OCI-LY3 (cell line): ENCODE measurements around the gene TMEM119.

ENCODE experiments used
- H2AFZ ChIP-seq: fragments of 200-600, 300-600 bp; shearing (Covaris generic); 2 replicates; pipeline ENCODE4 v1.6.0; 2014; ENCODE audit warnings: antibody characterized with exemption, low read depth, low read length
- H3K27ac ChIP-seq: fragments of 200-600, 300-600 bp; sonication (generic); 2 replicates; pipeline ENCODE4 v1.5.1; 2014; ENCODE audit warnings: mild to moderate bottlenecking, low read length, moderate library complexity, mixed read lengths
- H3K27me3 ChIP-seq: fragments of 200-600, 300-600 bp; sonication (generic); 2 replicates; pipeline ENCODE4 v1.6.1; 2014; ENCODE audit warnings: low read depth, low read length, mixed read lengths
- H3K36me3 ChIP-seq: fragments of 200-600, 300-600 bp; sonication (generic); replicated peaks from 2 replicates; pipeline ENCODE3; 2014; ENCODE audit warnings: low read depth, low read length, mixed read lengths
- H3K4me1 ChIP-seq: fragments of 300-600, 200-600 bp; sonication (generic); 2 replicates; pipeline ENCODE4 v1.6.1; 2014; ENCODE audit warnings: low read length, mixed read lengths
- H3K4me2 ChIP-seq: fragments of 200-600, 300-600 bp; sonication (generic); 2 replicates; pipeline ENCODE4 v1.6.1; 2014; ENCODE audit warnings: low read length, mixed read lengths
- H3K4me3 ChIP-seq: fragments of 300-600, 200-600 bp; sonication (generic); 2 replicates; pipeline ENCODE4 v1.5.1; 2014; ENCODE audit warnings: antibody characterized with exemption, mild to moderate bottlenecking, low read length, moderate library complexity
- H3K79me2 ChIP-seq: fragments of 300-600, 200-600 bp; shearing (Covaris generic); 2 replicates; pipeline ENCODE4 v1.6.1; 2014; ENCODE audit warnings: mild to moderate bottlenecking, low read length, mixed read lengths
- H3K9ac ChIP-seq: fragments of 300-600, 200-600 bp; shearing (Covaris generic); 2 replicates; pipeline ENCODE4 v1.6.0; 2014; ENCODE audit warnings: mild to moderate bottlenecking, low read length, moderate library complexity
- H3K9me3 ChIP-seq: fragments of 200-600, 300-600 bp; shearing (Covaris generic); 2 replicates; pipeline ENCODE4 v1.6.1; 2014; ENCODE audit warnings: low read length, mixed read lengths; ENCODE audit not compliant: insufficient read depth
- H4K20me1 ChIP-seq: fragments of 200-600, 300-600 bp; sonication (generic); 2 replicates; pipeline ENCODE4 v1.6.1; 2016; ENCODE audit warnings: low read length, mixed read lengths; ENCODE audit not compliant: insufficient read depth
- EZH2phosphoT487 ChIP-seq: fragments of 200-600 bp; shearing (Covaris generic); IDR thresholded peaks from 2 replicates; pipeline ENCODE4 v1.6.1; 2018; ENCODE audit warnings: antibody characterized with exemption, mixed run types, low read depth
- TF ChIP-seq, protein P1 (sequence below): fragments of 200-600, 300-600 bp; sonication (generic); IDR thresholded peaks from 2 replicates; pipeline ENCODE4 v1.5.1; 2014; ENCODE audit warnings: antibody characterized with exemption, low read length, low read depth

TMEM119 gene

DNA sequence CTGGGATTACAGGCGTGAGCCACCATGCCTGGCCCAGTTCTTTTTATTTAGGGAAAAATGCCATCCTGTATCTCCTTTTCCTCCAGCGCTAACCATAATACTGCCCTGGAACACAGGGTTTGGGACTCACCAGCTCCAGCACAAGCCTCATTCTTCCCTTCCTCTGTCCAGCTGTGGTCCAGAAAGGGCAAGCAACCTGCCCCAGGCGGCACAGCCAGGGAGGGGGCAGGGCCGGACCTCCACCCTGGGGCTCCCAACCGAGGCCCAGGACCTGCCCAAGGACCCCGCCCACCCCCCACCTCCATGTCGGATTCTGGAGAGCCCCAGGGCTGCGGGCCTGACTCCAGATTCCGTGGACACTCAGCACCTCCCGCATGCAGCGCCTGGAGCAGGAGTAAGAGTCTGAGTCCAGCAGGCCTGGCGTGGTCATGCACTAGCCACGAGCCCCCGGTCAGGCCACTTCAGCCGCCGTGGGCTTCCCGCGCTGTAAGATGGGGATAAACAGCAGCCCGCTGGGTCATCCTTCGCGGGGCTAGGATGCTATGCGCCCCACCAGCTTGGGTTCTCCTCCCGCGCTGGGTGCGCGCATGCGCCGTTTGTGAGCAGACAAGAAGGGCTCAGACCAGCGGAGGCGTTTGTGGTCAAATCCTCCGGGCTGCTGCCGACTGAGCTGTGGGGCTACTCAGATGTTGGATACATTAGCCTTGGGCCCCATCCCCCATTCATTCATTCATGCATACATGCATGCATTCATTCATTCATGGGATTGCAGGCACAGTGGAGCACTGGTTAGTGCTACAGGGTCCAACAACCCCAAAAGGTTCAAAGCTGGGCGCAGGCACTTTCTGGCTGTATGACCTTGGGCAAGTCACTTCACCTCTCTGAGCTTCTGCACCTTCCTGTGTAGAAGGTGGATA lies 16.3 kb downstream of the TMEM119 start:
- no peak overlapping the region for H2AFZ ChIP-seq
- no peaks in the 10 kb centered on the region for H3K79me2 ChIP-seq
- H3K27me3 ChIP-seq = peaks cover 9% of the 10 kb centered on the region
- H3K27ac ChIP-seq = no peak overlapping the region
- H3K4me2 ChIP-seq = no peak overlapping the region
- no peaks in the 10 kb centered on the region for H4K20me1 ChIP-seq
- TF ChIP-seq, protein P1, sequence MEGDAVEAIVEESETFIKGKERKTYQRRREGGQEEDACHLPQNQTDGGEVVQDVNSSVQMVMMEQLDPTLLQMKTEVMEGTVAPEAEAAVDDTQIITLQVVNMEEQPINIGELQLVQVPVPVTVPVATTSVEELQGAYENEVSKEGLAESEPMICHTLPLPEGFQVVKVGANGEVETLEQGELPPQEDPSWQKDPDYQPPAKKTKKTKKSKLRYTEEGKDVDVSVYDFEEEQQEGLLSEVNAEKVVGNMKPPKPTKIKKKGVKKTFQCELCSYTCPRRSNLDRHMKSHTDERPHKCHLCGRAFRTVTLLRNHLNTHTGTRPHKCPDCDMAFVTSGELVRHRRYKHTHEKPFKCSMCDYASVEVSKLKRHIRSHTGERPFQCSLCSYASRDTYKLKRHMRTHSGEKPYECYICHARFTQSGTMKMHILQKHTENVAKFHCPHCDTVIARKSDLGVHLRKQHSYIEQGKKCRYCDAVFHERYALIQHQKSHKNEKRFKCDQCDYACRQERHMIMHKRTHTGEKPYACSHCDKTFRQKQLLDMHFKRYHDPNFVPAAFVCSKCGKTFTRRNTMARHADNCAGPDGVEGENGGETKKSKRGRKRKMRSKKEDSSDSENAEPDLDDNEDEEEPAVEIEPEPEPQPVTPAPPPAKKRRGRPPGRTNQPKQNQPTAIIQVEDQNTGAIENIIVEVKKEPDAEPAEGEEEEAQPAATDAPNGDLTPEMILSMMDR = no peak
- no peak for TF ChIP-seq EZH2phosphoT487
- H3K9me3 ChIP-seq = no peaks in the 10 kb centered on the region
- no peak overlapping the region for H3K9ac ChIP-seq
- no peak overlapping the region for H3K4me3 ChIP-seq
- no peaks in the 10 kb centered on the region for H3K36me3 ChIP-seq
- peaks cover 10% of the 10 kb centered on the region for H3K4me1 ChIP-seq

DNA sequence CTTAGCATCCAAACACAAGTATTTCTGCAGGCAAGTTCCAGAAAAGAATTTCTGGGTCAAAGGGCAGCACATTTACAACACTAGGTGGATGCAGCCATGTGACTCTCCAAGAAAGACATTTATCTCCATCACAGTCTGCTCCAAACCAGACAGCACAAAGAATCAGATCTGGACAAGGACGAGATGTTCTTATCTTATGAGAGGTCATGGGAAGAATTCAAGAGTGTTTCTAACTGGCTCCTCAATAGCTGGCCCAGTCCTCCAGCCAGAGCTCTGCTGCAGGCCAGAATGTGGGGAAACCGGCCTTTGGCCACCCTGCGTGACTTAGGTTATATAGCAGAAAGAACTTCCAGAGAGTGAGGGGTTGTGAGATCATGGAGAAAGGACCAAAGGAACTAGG lies 17.4 kb downstream of the TMEM119 start:
- Histone ChIP-seq H3K27ac (no peak overlapping the region), H4K20me1 (no peaks in the 10 kb centered on the region), H2AFZ (no peak overlapping the region), H3K36me3 (no peaks in the 10 kb centered on the region), H3K4me2 (no peak overlapping the region), H3K9ac (no peak overlapping the region), H3K4me1 (peaks cover 11% of the 10 kb centered on the region), H3K9me3 (no peaks in the 10 kb centered on the region), H3K27me3 (peaks cover 9% of the 10 kb centered on the region), H3K4me3 (no peak overlapping the region), H3K79me2 (no peaks in the 10 kb centered on the region)
- no peak for TF ChIP-seq EZH2phosphoT487
- TF ChIP-seq, protein P1 = no peak

DNA sequence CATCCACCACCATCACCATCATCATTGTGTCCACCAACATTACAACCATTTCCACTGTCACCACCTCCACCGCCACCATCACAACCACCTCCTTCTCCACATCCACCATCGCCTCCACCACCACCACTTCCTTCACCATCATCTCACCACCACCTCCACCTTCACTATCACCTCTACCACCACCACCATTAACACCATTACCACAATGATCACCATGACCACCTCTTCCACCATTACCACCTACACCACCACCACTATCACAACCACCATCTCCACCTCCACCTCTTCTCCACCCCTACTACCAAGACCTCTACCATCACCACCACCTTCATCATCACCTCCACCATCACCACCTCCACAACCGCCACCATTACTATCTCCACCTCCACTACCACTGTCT lies 19.1 kb downstream of the TMEM119 start:
- Histone ChIP-seq H2AFZ (no peak overlapping the region), H3K9me3 (no peaks in the 10 kb centered on the region), H3K9ac (no peak overlapping the region), H3K36me3 (no peaks in the 10 kb centered on the region), H3K4me1 (peaks cover 18% of the 10 kb centered on the region), H3K4me3 (no peak overlapping the region), H3K79me2 (no peaks in the 10 kb centered on the region), H3K27ac (no peak overlapping the region), H3K4me2 (no peak overlapping the region), H3K27me3 (no peaks in the 10 kb centered on the region), H4K20me1 (no peaks in the 10 kb centered on the region)
- TF ChIP-seq, protein P1 = no peak
- no peak for TF ChIP-seq EZH2phosphoT487

DNA sequence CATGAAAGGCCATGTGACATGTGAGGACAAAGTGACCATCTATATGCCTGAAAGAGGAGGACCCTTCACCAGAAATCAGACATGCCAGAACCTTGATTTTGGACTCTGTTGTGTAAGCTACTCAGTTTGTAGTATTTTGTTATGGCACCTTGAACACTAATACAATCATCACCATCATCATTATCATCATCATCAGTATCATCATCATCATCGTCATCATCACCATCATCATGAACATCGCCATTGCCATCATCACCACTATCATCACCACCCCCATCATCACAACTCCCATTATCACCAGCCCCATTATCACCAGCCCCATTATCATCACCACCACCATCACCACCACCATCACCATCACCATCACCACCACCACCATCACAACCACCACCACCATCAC lies 19.6 kb downstream of the TMEM119 start:
- no peak overlapping the region for H3K27ac ChIP-seq
- H3K9ac ChIP-seq = no peak overlapping the region
- TF ChIP-seq, protein P1 = no peak
- no peak for TF ChIP-seq EZH2phosphoT487
- no peaks in the 10 kb centered on the region for H3K9me3 ChIP-seq
- no peaks in the 10 kb centered on the region for H3K36me3 ChIP-seq
- no peaks in the 10 kb centered on the region for H3K79me2 ChIP-seq
- H2AFZ ChIP-seq = no peak overlapping the region
- H4K20me1 ChIP-seq = no peaks in the 10 kb centered on the region
- no peak overlapping the region for H3K4me3 ChIP-seq
- peaks cover 23% of the 10 kb centered on the region for H3K4me1 ChIP-seq
- H3K4me2 ChIP-seq = no peak overlapping the region
- no peaks in the 10 kb centered on the region for H3K27me3 ChIP-seq
